HG03558 (cell line): Measurements from ENCODE around the gene WDR91.

ENCODE experiments used
- ATAC-seq: cut with Tn5 transposase; IDR thresholded peaks from one replicate; pipeline ENCODE4 v1.9.1; 2021; ENCODE audit warnings: moderate number of reproducible peaks; ENCODE audit not compliant: unreplicated experiment; ENCODE audit errors: extremely low read depth

WDR91 gene

GRCh38 chr7:135165862-135166261 lies 45.5 kb downstream of the WDR91 start:
- ATAC-seq = no peak

GRCh38 chr7:135164357-135165061 lies 46.8 kb downstream of the WDR91 start:
- ATAC-seq = no peak

GRCh38 chr7:135162382-135163001 lies 48.8 kb downstream of the WDR91 start:
- ATAC-seq = no peak

- ATAC-seq = no peak
Observed at GRCh38 chr7:135161669-135162068, 49.7 kb downstream of the WDR91 start.

- ATAC-seq = no peak
Observed at GRCh38 chr7:135160858-135161653, 50.3 kb downstream of the WDR91 start.

GRCh38 chr7:135160098-135160857 lies 51.0 kb downstream of the WDR91 start:
- ATAC-seq = no peak

- no peak for ATAC-seq
Observed at GRCh38 chr7:135159359-135160085, 51.8 kb downstream of the WDR91 start.

- no peak for ATAC-seq
Observed at GRCh38 chr7:135158874-135159273, 52.5 kb downstream of the WDR91 start.

- no peak for ATAC-seq
Observed at GRCh38 chr7:135158141-135158655, 53.1 kb downstream of the WDR91 start.

GRCh38 chr7:135156290-135156689 lies 55.0 kb downstream of the WDR91 start:
- ATAC-seq = no peak

GRCh38 chr7:135154734-135155133 lies 56.6 kb downstream of the WDR91 start:
- ATAC-seq = no peak

GRCh38 chr7:135152442-135152841 lies 58.9 kb downstream of the WDR91 start:
- no peak for ATAC-seq

GRCh38 chr7:135151533-135151932 lies 59.8 kb downstream of the WDR91 start:
- no peak for ATAC-seq

GRCh38 chr7:135151132-135151531 lies 60.2 kb downstream of the WDR91 start:
- no peak for ATAC-seq

- no peak for ATAC-seq
Observed at GRCh38 chr7:135150072-135150782, 61.1 kb downstream of the WDR91 start.

- peak; percentile 44 for ATAC-seq
Observed at GRCh38 chr7:135147899-135148721, 63.2 kb downstream of the WDR91 start, which contains the start of gene TMEM140. TSS of gene TMEM140 (plus strand) at chr7:135148072. CDS start at chr7:135164442, 16,370 bp downstream.

- ATAC-seq = no peak
Observed at GRCh38 chr7:135147341-135147898, 63.9 kb downstream of the WDR91 start.
